Stimulated activated naive CD8-positive, alpha-beta T cell treated with anti-CD3 and anti-CD28 coated beads, Interleukin-15, Interleukin-2, amounts not matched to agents 100 U/mL and 50 U/mL, for 24 hours (primary cell): ENCODE results near the gene OXNAD1.
"Not testable (repeated sequence)": the region's sequence is repeated elsewhere in the genome, so short reads cannot be mapped to it uniquely, and the experiment has no call there.

Experiments
- ATAC-seq: fragments of 150-1000 bp; cut with Tn5 transposase; one replicate; pipeline ENCODE4 v1.10.0; 2021
- DNase-seq: peaks from one replicate; pipeline ENCODE4 v3.0.0; 2021

OXNAD1 gene

DNA sequence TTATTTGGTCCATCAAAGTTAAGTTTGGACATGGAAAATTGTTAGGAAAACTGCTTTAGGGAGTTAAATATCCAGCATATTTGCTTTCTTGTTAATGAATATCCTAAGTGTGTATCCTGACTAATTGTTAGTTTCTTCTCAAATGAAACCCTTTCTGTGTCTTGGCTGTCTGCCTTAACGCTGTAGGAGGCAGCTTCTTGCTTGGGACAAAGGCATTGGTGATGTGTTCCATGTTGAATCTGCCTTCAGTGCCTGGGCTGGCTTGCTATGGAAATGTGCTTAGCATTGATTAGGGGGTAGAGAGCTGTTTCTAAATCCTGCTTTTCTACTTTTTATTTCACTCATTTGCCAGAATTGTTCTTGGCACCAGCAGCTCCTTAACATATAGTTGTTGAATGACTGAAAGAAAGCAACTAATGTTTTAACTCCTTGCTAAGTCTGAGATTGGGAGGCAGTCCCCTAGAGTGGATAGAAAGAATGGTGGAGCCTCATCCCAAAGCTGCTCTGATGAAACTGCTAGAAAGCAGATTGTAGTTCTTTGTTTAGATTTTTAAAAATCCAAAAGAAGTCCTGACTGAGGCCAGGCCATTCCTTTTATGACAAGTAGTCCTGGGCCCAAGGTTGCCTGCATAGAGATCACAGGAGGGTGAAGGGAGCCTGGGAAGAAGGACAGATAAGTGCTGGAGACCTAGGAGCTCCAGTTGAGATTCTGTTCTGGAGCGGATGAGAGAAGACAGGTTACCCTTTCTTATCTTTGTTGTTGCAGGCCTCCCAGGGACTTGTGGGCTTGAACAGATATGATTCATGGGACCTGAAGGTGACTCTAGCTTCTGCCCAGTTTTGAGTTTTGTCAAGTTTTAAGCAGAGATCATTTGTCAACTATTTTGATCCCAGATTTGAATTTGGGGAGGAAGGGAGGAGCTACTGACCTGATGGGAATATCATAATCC lies 39.3 kb downstream of the OXNAD1 start:
- no peak for DNase-seq
- ATAC-seq: peak; percentile 37

DNA sequence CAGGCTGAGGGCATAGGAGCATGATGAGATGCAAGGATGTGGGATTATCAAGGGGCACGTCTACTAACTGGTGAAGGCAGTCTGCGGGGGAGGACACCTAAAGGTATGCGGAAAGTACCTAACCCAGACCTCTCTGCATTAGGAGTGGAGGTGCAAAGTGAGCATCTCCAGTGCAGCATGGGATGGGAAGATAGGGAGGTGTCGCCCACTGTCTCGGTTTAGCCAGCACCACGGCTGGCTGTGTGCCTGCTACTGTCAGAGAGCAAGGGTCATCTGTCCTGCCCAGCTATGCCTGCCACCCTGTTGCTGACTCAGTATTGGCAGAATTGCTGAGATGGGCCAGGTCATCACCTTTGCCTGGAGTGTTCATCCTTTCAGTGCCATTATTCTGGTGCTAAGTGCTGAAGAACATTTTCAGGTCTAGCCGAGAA lies 40.1 kb downstream of the OXNAD1 start:
- peak; percentile 52 for ATAC-seq
- peak; percentile 64 for DNase-seq

DNA sequence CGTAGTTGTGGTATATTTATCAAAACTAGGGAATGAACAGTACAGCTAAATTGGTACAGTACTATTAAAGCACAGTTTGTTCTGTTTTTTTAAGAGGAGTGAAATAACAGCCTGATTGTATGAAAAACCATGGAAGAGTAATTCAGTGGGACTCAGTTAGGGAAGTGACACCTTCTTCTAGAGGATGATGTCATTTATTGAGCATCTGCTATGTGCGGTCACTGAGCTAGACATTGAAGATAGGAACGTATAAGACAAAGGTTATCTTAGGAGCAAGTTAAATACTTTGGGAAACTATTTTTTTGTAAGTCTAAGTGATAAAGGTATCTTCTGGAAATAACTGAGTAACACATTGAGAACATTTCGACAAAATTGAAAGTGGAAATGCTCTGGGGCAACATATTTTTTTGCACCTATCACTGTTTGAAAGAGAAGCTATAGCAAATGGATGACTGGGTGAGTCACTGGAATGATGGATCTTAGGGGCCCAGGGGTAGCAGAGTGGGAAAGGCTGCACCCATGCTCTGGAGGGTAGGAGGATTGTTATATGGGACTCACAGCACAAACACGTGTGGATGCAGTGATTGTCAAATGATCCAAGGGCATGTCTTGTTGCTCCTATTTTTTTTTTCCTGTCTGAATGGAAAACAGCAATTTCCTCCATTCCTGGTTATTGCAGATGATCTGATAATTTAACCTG lies 43.0 kb downstream of the OXNAD1 start:
- ATAC-seq: no peak
- no peak for DNase-seq

DNA sequence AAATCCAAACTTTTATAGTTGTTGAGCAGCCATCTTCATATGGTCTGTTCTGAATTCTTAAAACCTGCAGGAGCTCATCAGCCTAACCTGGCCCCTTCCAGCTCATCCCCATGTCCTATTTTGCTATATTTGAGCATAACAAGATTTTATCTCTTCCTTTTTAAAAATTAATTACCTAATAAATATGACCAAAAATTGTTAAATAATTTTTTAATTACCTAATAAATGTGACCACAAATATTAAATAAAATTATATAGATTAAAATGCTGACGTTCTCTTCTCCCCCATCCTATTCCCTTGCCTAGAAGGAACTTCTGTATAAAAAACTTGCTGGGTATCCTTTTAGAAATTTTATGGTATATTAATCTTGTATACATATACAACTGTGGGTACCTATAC lies 43.7 kb downstream of the OXNAD1 start:
- ATAC-seq (no peak), DNase-seq (no peak)

DNA sequence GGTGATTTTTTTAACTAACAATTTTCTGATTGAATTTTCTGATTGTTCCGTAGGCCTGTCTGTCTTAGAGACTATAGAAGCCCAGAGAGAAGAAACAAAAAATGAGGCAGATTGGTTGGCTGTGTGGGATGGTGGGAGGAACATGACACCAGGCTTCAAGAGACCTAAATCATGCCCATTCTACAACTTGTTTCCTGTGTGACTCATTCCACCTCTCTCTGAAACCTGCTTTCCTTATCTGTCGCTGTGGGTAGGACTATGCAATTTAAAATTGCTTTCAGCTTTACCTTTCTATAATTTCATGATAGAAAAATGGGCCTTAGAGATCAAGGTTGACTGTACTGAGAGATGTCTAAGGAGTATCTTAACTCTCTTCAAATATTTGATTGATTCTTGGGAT lies 44.5 kb downstream of the OXNAD1 start:
- DNase-seq (no peak), ATAC-seq (peak; percentile 87)

DNA sequence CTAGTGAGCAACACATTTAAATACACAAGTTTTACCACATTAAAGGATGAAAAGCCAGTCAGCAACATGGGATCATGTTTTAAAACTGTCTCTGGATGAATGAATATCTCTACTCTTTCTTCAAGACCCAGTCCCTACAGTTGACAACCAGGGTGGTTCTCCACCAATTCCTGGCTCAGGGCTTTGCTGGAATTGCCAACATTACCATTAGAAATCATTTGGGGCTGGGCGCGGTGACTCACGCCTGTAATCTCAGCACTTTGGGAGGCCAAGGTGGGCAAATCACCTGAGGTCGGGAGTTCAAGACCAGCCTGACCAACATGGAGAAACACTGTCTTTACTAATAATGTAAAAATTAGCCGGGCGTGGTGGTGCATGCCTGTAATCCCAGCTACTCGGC lies 45.5 kb downstream of the OXNAD1 start:
- ATAC-seq, DNase-seq: not testable (repeated sequence)

DNA sequence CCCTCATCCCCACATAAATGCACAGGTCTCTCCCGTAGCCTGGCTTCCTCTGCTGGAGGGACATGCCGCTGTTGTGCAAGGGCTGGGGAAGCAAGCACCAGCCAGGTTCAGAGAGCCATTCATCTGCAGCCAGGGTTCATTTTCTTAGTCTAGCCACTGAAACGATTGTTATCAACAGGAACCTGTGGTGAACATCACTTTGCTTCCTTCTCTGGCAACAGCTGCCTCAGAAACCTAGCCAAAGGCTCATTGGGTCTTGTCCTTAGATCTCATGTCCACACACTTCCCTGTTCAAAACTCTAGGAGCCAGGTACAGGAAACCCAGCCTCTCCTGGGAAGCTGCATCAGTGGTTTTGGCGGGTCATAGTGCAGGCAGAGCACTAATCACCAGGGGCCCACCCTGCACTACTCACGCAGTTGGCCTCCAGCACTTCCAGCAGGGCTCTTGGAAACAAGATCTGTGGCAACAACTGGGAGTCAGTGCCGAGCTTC lies 47.0 kb downstream of the OXNAD1 start:
- DNase-seq (peak; percentile 37), ATAC-seq (peak; percentile 33)

DNA sequence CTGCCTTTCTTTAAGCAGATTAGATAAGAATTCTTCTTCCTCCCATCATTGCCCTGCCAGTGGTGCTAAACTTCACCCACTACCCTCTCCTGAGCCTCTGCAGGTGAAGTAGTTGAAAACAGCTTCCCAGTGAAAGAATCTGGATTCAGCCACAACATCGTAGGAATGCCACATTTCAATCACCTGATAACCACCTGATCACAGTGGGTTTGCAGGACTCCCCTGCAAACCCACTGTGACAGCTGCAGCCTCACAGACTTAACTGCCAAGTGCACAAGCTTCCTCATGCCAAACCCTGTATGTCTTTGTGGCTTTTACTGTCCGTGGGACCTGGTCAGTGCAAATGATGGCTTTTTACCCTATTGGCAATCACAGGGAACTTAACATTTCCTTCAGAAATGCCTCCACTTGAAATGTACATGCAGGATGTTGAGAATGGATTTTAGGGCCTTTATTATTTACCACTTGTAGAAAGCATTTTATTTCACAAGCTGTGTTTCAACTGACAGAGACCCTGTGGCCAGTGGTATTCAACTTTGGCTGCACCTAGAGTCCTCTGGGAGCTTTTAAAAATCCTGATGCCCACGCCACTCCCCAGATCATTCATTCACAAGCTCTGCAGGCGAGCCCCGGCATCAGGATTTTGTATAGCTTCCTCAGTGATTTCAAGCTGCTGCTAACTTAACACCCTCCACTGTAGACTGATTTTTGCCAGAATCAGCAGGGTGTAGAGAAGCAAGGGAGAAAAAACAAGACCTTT lies 49.1 kb downstream of the OXNAD1 start:
- no peak for ATAC-seq
- no peak for DNase-seq

DNA sequence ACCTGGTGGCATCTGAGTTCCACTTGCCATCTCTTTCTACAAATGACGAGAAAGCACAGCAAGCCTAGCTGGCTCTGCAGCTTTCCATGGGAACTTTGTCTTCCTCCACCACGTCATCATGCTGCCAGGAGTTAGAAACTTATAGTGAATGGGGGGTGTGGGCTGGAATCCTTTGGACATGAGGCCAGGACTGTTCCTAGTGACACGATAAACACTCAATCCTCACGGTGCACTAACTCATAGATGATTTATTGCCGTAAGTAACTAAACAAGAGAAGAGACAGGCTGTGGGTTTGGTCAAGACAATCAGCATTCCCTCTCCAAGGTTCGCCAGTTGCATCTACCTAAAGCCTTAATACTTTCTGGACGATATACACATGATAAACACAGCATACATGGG lies 50.6 kb downstream of the OXNAD1 start:
- DNase-seq: no peak
- no peak for ATAC-seq

DNA sequence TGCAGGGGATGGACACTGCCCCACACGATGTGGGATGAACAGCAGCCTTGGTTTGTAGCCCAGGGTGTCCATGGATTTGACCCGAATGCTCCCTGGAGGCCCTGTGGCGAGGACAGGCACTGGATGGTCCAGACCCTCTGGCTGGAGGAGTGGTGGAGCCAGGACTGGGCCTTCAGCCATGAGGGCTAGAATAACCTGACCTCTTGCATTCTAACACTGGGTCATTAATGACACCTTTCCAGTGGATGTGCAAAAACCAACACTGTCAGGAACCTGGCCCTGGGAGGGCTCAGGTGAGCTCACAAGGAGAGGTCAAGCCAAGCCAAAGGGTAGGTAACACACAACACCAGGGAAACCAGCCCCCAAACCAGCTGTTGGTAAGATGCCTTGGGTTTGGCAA lies 51.4 kb downstream of the OXNAD1 start:
- DNase-seq (no peak), ATAC-seq (no peak)

DNA sequence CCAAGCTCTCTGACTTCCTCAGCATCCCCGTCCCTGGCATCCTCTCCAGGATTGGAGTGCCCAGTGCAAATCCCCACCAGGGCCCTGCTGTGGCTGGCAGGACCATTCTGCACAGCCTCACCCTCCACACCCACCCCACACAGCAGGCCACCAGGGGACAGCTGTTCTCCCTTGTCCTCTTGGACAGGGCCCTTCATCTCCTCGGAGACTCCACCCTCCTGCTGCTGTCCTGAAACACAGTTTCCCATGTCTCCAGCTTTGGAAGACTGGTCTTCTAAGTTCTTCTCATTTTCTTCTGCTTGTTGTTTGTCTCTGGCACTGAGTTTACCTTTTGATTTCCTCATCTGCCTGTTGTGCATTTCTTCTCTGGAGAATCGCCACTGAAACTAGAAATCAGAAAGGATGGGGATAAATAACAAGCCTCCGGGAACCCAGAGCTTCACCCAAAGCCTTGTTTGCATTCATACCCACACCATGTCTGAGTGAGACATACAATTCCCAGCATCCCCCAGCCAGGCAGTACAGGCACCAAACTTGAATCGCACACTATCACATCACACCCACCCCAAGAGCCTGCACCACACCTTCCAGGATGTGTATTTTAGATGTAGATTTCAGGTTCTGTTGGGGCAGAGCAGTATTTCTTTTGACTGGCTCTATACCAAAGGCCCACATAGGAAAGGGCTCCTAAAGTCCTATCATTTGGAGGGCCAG lies 52.0 kb downstream of the OXNAD1 start:
- DNase-seq (no peak), ATAC-seq (no peak)

DNA sequence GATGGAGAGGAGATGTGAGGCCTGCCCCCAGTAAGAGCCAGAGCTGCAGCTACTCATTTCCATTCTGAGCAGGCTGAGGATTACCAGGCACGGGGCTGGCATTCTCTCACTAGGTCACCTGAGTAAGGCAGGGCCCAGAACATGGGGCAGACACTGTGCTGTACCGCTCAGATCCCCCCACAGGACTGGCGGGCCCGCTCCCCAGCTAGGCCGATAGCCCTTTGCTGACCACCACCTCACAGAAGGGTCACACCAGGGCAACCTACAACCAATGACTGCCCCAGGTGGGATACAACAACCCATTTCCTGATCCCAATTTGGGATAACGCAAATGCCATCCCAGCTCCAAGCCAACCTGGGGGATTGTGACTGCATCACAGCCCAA lies 52.5 kb downstream of the OXNAD1 start:
- no peak for ATAC-seq
- no peak for DNase-seq

DNA sequence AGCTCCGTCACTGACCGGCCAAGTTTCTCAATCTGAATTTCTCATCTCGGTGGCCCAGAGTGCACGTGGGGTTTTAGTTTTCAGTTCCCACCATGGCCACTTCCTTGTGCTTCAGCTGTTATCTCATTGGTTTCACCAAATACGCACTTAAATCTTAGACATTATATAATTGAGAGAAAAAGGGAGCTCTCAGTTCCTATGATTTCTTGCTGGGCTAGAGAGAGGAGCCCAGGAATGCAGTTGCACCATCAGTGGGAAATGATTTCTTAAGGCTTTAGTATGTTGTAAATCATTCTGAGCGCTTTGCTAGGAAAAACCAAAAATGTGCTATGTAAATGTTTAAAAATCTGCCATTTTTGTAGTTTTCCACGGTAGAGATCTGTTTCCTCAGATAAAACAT lies 53.2 kb downstream of the OXNAD1 start:
- ATAC-seq (no peak), DNase-seq (no peak)

DNA sequence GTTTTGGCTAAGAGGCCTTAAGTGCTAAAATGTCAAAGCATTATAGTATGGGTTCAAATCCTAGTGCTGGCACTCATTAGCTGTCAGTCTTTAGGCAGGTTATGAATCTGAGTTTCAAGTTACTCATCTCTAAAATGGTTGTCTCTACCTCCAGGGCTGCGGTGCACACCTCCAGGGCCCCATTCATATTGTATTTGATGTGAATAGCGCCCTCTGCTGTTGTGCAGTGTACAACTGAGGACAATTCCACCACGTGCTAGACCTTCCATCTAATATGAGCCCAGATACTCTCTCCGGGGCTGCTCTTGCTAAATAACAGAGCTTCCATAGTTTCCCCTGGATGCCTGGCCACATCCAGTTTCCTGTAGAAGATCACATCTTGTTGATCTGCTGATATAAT lies 54.3 kb downstream of the OXNAD1 start:
- ATAC-seq (peak; percentile 97), DNase-seq (peak; percentile 82)

DNA sequence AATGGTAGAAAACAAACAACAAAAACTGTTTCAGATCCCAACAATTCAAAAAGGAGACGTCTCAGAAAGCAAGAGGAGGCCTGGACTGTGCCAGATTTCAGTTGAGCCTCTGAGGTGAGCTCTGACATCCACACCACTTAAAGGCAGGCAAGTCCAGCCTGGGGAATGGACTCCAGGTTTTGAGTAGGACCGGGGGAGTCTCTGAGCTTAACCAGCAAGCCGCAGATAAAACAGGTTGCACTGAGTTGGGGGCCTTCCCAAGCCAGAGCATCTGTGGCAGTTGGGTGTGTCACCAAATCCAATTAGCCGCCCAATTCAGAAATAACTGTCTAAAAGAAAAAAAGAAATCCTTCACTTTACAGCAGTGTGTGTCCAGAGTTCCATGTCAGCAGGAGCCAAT lies 54.7 kb downstream of the OXNAD1 start:
- no peak for ATAC-seq
- no peak for DNase-seq

DNA sequence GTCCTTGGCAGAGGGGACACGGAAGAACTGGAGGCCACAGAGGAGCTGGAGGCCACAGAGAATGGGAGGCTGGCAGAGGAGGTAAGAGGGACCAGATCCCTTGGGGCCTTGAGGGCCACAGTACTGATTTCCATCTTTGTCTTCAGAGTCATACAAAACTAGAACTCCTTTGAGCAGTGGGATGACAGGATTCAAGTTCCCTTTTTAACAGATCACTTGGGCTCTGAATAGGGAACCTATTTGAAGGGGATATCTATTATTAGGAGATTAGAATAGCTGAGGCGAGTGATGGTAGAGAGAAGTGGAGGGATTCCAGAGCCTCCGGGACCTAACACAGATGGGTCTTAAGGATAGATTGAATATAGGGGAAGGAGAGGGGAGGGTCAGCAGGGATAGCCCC lies 55.7 kb downstream of the OXNAD1 start:
- DNase-seq: no peak
- ATAC-seq: no peak

DNA sequence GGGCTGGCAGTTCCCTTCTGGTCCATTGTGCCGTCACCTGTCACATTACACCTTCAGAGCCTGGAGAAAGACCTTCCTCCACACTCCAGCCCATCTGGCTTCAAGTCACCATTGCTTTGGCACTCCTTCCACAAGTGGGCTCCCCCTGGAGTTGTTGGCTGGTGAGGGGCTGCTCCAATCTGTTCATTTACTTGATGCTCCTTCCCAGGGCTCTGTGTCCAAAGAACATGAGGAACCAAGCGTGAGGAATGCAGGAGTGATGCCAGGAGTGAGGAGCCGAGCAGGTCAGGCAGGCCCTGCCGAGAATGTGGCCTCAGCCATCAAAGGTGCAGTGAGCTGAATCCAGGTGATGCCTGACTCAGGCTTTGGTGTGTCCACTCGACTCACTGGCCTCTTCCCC lies 57.2 kb downstream of the OXNAD1 start:
- DNase-seq: no peak

DNA sequence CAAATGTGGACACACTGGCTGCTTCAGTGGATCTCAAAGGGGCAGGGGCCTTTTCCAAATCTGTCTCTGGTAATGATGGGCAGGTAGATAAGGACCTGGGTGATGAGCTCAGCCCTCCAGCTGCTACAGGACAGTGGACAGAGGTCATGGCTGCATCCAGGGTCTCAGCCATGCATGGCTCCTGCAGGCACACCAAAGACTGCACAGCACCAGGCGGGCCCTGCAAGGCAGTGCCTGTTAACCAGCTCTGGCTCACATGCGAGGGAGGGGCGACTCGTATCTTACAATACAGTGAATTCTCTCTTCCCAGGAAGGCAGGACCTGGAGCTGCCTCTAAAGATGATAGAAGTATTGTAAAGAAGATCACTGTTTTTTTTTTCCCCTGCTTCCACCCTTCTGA lies 58.7 kb downstream of the OXNAD1 start:
- ATAC-seq: no peak
- no peak for DNase-seq

More for the DNA sequence above, 57.2 kb downstream of the OXNAD1 start:
- no peak for ATAC-seq

DNA sequence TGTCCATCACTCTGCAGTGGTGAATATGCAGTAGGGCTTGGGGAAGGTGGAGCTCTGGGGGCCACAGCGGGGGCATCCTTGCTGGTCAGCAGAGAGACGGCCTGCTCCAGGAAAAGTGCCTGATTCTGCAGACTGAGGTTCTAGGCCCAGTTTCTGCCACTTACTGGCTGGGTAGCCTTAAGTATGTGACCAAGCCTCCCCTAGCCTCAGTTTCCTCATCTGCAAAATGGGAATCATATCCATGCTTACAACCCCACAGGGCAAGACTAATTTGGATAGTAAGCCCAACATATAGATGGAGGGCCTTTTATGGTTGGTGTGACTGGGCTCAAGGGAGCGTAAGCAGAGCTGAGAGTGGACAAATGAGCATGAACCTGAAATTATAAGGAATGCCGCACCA lies 60.8 kb downstream of the OXNAD1 start:
- ATAC-seq (no peak), DNase-seq (no peak)

DNA sequence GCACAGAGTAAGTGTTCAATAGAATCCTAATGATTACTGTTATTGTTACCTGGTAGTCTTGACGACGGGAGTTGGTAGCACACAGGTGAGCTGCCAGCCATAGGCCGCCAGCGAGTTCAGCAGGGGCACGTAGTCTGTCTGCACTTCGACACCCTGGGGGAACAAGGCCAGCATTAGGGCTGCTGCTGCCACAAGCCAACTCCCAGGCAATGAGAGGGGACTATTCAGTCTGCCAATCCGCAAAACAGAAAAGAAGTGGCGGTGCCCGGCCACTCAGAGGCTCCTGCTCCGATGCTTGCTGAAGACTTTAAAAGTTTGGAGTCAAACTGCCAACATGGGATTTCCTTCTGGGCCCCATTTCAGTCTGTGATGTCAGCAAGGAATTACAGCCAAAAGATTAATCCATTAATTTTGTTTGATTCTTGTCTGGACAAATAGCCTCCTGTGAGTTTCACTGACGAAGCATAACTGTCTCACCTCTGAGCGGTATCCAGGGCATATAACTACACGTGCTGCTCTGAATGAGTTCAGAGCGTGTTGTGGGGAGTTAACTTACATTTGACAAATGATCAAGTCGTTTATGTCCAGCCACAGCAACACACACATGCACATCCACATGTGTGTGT lies 61.8 kb downstream of the OXNAD1 start:
- ATAC-seq (no peak), DNase-seq (no peak)

DNA sequence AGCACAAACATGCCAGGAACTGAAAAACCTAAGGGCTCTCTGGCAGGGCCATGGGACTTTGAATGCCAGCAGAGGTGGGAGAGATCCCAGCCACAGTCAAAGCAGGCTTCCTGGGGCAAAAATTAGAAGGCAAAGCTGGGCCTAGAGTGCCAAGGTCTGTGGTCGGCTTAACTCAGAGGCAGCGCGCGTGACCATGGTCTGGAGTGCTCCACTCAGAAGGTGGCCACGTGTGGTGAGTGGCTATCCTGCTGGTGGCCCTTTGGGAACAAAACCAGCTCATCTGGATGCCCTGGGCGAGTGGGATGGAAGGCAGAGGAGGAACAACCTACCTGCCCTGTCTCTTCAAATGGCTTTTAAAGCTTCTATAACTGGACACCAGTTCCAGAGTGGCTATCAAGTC lies 63.1 kb downstream of the OXNAD1 start:
- no peak for DNase-seq
- ATAC-seq: no peak
